ENCODE results near the gene RASL10B.

GRCh38 chr17:35757243-35757642 is 25.8 kb downstream of the RASL10B start:
- no peak for TF ChIP-seq ATF7 (IDR thresholded peaks at IDR 0.05; ENCODE audit: low read depth)
- TF ChIP-seq CTCF (IDR thresholded peaks at IDR 0.05 in 2 of 3, conservative IDR thresholded peaks at IDR 0.05 in 1 of 3; ENCODE audit: control insufficient read depth in 2 of 3, extremely low read depth in 1 of 3, insufficient read depth in 1 of 3, low read depth in 3 of 3, low read length in 3 of 3) = no peak
- TF ChIP-seq DPF2 (IDR thresholded peaks at IDR 0.05) = no peak
- TF ChIP-seq BACH1 (IDR thresholded peaks at IDR 0.05; ENCODE audit: borderline replicate concordance) = no peak
- no peak for TF ChIP-seq BCL11A (IDR thresholded peaks at IDR 0.05; ENCODE audit: low read depth, low read length)
- TF ChIP-seq RFX5 (IDR thresholded peaks at IDR 0.05; ENCODE audit: low read depth, low read length) = no peak

Data from GM12878 (cell line).